ENCODE results near the gene SMDT1.

- no peak for TF ChIP-seq CTCF (IDR thresholded peaks at IDR 0.05)
- no peak for TF ChIP-seq POLR2AphosphoS5 (IDR thresholded peaks at IDR 0.05; ENCODE audit: low read depth, low read length)
- TF ChIP-seq TCF7L2 (IDR thresholded peaks at IDR 0.05; ENCODE audit: low read depth, low read length) = no peak
- TF ChIP-seq, protein P1, sequence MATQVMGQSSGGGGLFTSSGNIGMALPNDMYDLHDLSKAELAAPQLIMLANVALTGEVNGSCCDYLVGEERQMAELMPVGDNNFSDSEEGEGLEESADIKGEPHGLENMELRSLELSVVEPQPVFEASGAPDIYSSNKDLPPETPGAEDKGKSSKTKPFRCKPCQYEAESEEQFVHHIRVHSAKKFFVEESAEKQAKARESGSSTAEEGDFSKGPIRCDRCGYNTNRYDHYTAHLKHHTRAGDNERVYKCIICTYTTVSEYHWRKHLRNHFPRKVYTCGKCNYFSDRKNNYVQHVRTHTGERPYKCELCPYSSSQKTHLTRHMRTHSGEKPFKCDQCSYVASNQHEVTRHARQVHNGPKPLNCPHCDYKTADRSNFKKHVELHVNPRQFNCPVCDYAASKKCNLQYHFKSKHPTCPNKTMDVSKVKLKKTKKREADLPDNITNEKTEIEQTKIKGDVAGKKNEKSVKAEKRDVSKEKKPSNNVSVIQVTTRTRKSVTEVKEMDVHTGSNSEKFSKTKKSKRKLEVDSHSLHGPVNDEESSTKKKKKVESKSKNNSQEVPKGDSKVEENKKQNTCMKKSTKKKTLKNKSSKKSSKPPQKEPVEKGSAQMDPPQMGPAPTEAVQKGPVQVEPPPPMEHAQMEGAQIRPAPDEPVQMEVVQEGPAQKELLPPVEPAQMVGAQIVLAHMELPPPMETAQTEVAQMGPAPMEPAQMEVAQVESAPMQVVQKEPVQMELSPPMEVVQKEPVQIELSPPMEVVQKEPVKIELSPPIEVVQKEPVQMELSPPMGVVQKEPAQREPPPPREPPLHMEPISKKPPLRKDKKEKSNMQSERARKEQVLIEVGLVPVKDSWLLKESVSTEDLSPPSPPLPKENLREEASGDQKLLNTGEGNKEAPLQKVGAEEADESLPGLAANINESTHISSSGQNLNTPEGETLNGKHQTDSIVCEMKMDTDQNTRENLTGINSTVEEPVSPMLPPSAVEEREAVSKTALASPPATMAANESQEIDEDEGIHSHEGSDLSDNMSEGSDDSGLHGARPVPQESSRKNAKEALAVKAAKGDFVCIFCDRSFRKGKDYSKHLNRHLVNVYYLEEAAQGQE (IDR thresholded peaks at IDR 0.05; ENCODE audit: insufficient read depth in 1 of 2, low read depth in 2 of 2, low read length in 1 of 2) = no peak
Measured at GRCh38 chr22:42065438-42066125, 13.9 kb upstream of the SMDT1 start.
